IMR-90 (cell line): ENCODE results near the gene ELOVL5. TPM values are rescaled to one million over a fixed set of nuclear protein-coding genes. Genes with fewer than 3 reads are reported as not detected.

Experiments
- ATAC-seq: fragments of 200-7000 bp; cut with Tn5 transposase; 2 replicates; pipeline ENCODE4 v1.9.1; 2020; ENCODE audit warnings: low read depth, mild to moderate bottlenecking, moderate library complexity
- BruUV-seq: library from RNA; stranded (reverse); fragments of 400-500 nt; replicated peaks from 2 replicates; lab custom pipeline; 2021; lab: Mats Ljungman, UMichigan
- CTCF ChIA-PET: fragments of 300-600 bp; formaldehyde crosslinking; extraction: SDS; loops from one replicate; lab custom pipeline; 2021; ENCODE audit warnings: antibody characterized with exemption; lab: Yijun Ruan, JAX
- POLR2A ChIA-PET: fragments of 300-600 bp; sonication (Branson Sonifier 250); formaldehyde crosslinking; loops from one replicate; lab custom pipeline; 2022; ENCODE audit warnings: antibody characterized with exemption; ENCODE audit not compliant: unreplicated experiment; lab: Charles Lee
- DNase-seq: peaks from one replicate; pipeline ENCODE4 v3.0.0; 2013
- H2AFZ ChIP-seq: replicated peaks from 2 replicates; pipeline ENCODE3; 2013; ENCODE audit warnings: low read length, mild to moderate bottlenecking; ENCODE audit not compliant: poor library complexity
- H2AK5ac ChIP-seq: 2 replicates; pipeline ENCODE4 v1.6.1; 2013; ENCODE audit warnings: low read depth, low read length, inconsistent platforms
- H2AK9ac ChIP-seq: replicated peaks from 2 replicates; pipeline ENCODE3; 2013; ENCODE audit warnings: mild to moderate bottlenecking, low read depth, low read length, moderate library complexity; ENCODE audit not compliant: poor library complexity
- H2BK120ac ChIP-seq: 2 replicates; pipeline ENCODE4 v1.6.1; 2013; ENCODE audit warnings: low read depth, low read length, inconsistent platforms
- H2BK15ac ChIP-seq: 3 replicates; pipeline ENCODE4 v1.6.1; 2013; ENCODE audit warnings: low read depth, low read length, inconsistent platforms
- H2BK20ac ChIP-seq: 2 replicates; pipeline ENCODE4 v1.6.1; 2013; ENCODE audit warnings: low read depth, mild to moderate bottlenecking, inconsistent platforms, low read length, moderate library complexity
- H2BK5ac ChIP-seq: 2 replicates; pipeline ENCODE4 v1.6.1; 2013; ENCODE audit warnings: mild to moderate bottlenecking, low read depth, low read length, inconsistent platforms; ENCODE audit not compliant: poor library complexity, severe bottlenecking
- H3K14ac ChIP-seq: replicated peaks from 2 replicates; pipeline ENCODE4 v1.6.1; 2013; ENCODE audit warnings: low read depth, low read length, inconsistent platforms
- H3K18ac ChIP-seq: 2 replicates; pipeline ENCODE4 v1.6.1; 2013; ENCODE audit warnings: low read depth, low read length, control low read depth
- H3K23ac ChIP-seq: 2 replicates; pipeline ENCODE4 v1.6.1; 2013; ENCODE audit warnings: low read depth, low read length, inconsistent platforms
- H3K27ac ChIP-seq: 2 replicates; pipeline ENCODE4 v1.5.1; 2013; ENCODE audit warnings: mild to moderate bottlenecking, control low read depth, low read length; ENCODE audit not compliant: insufficient read depth
- H3K27me3 ChIP-seq: 2 replicates; pipeline ENCODE4 v1.6.1; 2013; ENCODE audit warnings: low read length; ENCODE audit not compliant: control insufficient read depth, insufficient read depth
- H3K36me3 ChIP-seq: 2 replicates; pipeline ENCODE4 v1.6.1; 2013; ENCODE audit warnings: low read length, mixed read lengths; ENCODE audit not compliant: control insufficient read depth, insufficient read depth
- H3K4ac ChIP-seq: 2 replicates; pipeline ENCODE4 v1.6.1; 2013; ENCODE audit warnings: low read depth, low read length, inconsistent platforms
- H3K4me1 ChIP-seq: 2 replicates; pipeline ENCODE4 v1.6.1; 2013; ENCODE audit warnings: low read length, mixed read lengths; ENCODE audit not compliant: control insufficient read depth, insufficient read depth
- H3K4me2 ChIP-seq: 2 replicates; pipeline ENCODE4 v1.6.1; 2013; ENCODE audit warnings: low read depth, mild to moderate bottlenecking, control low read depth, low read length, moderate library complexity
- H3K4me3 ChIP-seq: 2 replicates; pipeline ENCODE4 v1.5.1; 2013; ENCODE audit warnings: low read depth, mild to moderate bottlenecking, control low read depth, low read length, moderate library complexity; ENCODE audit not compliant: insufficient read depth
- H3K56ac ChIP-seq: 2 replicates; pipeline ENCODE4 v1.6.1; 2013; ENCODE audit warnings: low read length, inconsistent platforms; ENCODE audit not compliant: insufficient read depth; ENCODE audit errors: extremely low read depth
- H3K79me1 ChIP-seq, 2 experiments: 2 replicates each; pipeline ENCODE4 v1.6.1; 2013; ENCODE audit warnings: low read length in 2 of 2, inconsistent platforms in 1 of 2, low read depth in 1 of 2
- H3K9ac ChIP-seq: 2 replicates; pipeline ENCODE4 v1.6.1; 2013; ENCODE audit warnings: low read depth, low read length, control low read depth
- H3K9me1 ChIP-seq: 2 replicates; pipeline ENCODE4 v1.6.1; 2013; ENCODE audit warnings: low read length, inconsistent platforms; ENCODE audit not compliant: insufficient read depth
- H3K9me3 ChIP-seq: 2 replicates; pipeline ENCODE4 v1.6.1; 2013; ENCODE audit warnings: low read length; ENCODE audit not compliant: control insufficient read depth, insufficient read depth
- H4K20me1 ChIP-seq: 2 replicates; pipeline ENCODE4 v1.6.1; 2013; ENCODE audit warnings: low read length, inconsistent platforms; ENCODE audit not compliant: insufficient read depth
- H4K5ac ChIP-seq: 2 replicates; pipeline ENCODE4 v1.6.1; 2013; ENCODE audit warnings: mild to moderate bottlenecking, low read depth, low read length, control low read depth
- H4K8ac ChIP-seq, 2 experiments: 2 replicates each; pipeline ENCODE4 v1.6.1; 2013; ENCODE audit warnings: low read depth in 2 of 2, low read length in 2 of 2, control low read depth in 1 of 2, inconsistent platforms in 1 of 2
- H4K91ac ChIP-seq: 2 replicates; pipeline ENCODE4 v1.6.1; 2013; ENCODE audit warnings: low read depth, low read length, inconsistent platforms; ENCODE audit not compliant: insufficient read depth
- BHLHE40 ChIP-seq: fragments of 150-350 bp; IDR thresholded peaks from 2 replicates; pipeline ENCODE4 v1.6.1; 2016; ENCODE audit warnings: mild to moderate bottlenecking, low read depth, low read length
- CEBPB ChIP-seq: IDR thresholded peaks from 2 replicates; pipeline ENCODE4 v1.6.1; 2012; ENCODE audit warnings: low read depth, low read length, improper control_type of control experiment
- ELK1 ChIP-seq: fragments of 150-350 bp; IDR thresholded peaks from 2 replicates; pipeline ENCODE4 v1.6.1; 2016; ENCODE audit warnings: low read depth, mild to moderate bottlenecking, low read length, moderate library complexity, borderline replicate concordance
- FOS ChIP-seq: fragments of 150-350 bp; IDR thresholded peaks from 2 replicates; pipeline ENCODE4 v1.6.1; 2016; ENCODE audit warnings: low read depth, low read length
- MAFK ChIP-seq: IDR thresholded peaks from 2 replicates; pipeline ENCODE4 v1.6.1; 2012; ENCODE audit warnings: low read depth, low read length, improper control_type of control experiment
- MAZ ChIP-seq: IDR thresholded peaks from 2 replicates; pipeline ENCODE4 v1.6.1; 2012; ENCODE audit warnings: low read depth, mild to moderate bottlenecking, low read length, improper control_type of control experiment, moderate library complexity, borderline replicate concordance
- MXI1 ChIP-seq: IDR thresholded peaks from 2 replicates; pipeline ENCODE4 v1.6.1; 2012; ENCODE audit warnings: low read depth, mild to moderate bottlenecking, low read length, moderate library complexity, borderline replicate concordance
- NFE2L2 ChIP-seq: fragments of 150-350 bp; IDR thresholded peaks from 2 replicates; pipeline ENCODE4 v1.6.1; 2016; ENCODE audit warnings: low read depth, mild to moderate bottlenecking, low read length
- POLR2A ChIP-seq: IDR thresholded peaks from 2 replicates; pipeline ENCODE4 v1.6.1; 2012; ENCODE audit warnings: mild to moderate bottlenecking, low read depth, low read length
- RAD21 ChIP-seq: IDR thresholded peaks from 2 replicates; pipeline ENCODE4 v1.6.1; 2012; ENCODE audit warnings: low read length, improper control_type of control experiment
- RFX5 ChIP-seq: IDR thresholded peaks from 2 replicates; pipeline ENCODE4 v1.8.0; 2012; ENCODE audit warnings: low read depth, mild to moderate bottlenecking, low read length, moderate library complexity
- SMC3 ChIP-seq: fragments of 150-350 bp; IDR thresholded peaks from 2 replicates; pipeline ENCODE4 v1.6.1; 2016; ENCODE audit warnings: low read depth, mild to moderate bottlenecking, antibody characterized with exemption, low read length, moderate library complexity
- USF2 ChIP-seq: fragments of 150-350 bp; IDR thresholded peaks from 2 replicates; pipeline ENCODE4 v1.6.1; 2017; ENCODE audit warnings: mild to moderate bottlenecking, antibody characterized with exemption, low read length, low read depth
- WGBS, 2 experiments: methylation state at CpG; one replicate each; pipeline versions ENCODE4 v1.1.5 to v1.1.7; 2013; ENCODE audit warnings: missing lambda C conversion rate in 2 of 2; ENCODE audit not compliant: insufficient read length in 1 of 2; ENCODE audit errors: extremely low coverage in 2 of 2; 5-methylcytosine and 5-hydroxymethylcytosine counted together
- dilution Hi-C: fragments of 300-500 bp; cut with HindIII; formaldehyde crosslinking; loops from one replicate; pipeline ENCODE4 v1.14.3; 2018; ENCODE audit warnings: low sequenced_read_pairs; ENCODE audit not compliant: unreplicated experiment
- in situ Hi-C: fragments of 300-500 bp; cut with MboI; formaldehyde crosslinking; loops from 3 replicates; pipeline ENCODE4 v1.14.3; 2019; ENCODE audit warnings: low sequenced_read_pairs, inconsistent platforms, mixed read lengths
- intact Hi-C: fragments of 100-400 bp; cut with micrococcal nuclease; formaldehyde crosslinking; loops from 2 replicates; pipeline ENCODE4 v1.10.0; 2022
- polyA plus RNA-seq, 3 experiments: library from polyadenylated mRNA; depleted of rRNA; stranded (reverse); fragments of >200 nt; gene quantifications; 2 replicates each; pipeline ENCODE4 v1.2.3, GENCODE V29; 2012; ENCODE audit warnings: low replicate concordance in 1 of 3
- total RNA-seq: library from RNA; depleted of rRNA; stranded (reverse); fragments of >200 nt; gene quantifications from 2 replicates; pipeline ENCODE4 v1.2.3, GENCODE V29; 2012
- TF ChIP-seq, protein P1 (sequence below): conservative IDR thresholded peaks from 2 replicates; pipeline ENCODE4 v1.5.1; 2012; ENCODE audit warnings: mild to moderate bottlenecking, low read depth, low read length, improper control_type of control experiment

ELOVL5 gene
- total and polyA plus RNA-seq, 2 of the 4 experiments (the other 2 are of a cell fraction), result 32.1 to 42.3 TPM

DNA sequence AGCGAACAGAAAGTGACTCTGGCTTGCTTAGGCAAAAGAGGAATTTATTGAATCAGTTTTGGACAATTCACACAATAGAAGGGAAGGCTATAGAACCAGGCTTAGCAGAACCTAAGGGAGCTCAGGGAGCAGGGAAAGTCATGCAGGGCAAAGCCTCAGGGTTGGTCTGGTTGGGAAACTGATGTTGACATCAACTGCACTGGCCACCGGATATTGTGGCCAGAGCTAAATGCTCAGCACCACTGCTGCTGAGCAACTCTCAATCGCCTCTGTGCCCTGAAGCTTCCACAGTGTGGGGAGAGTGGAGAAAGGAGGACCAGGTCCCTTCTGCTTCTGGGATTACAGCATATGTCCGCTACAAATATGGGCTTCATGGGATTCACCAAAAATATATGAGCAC lies 106.8 kb downstream of the ELOVL5 start:
- Histone ChIP-seq H3K14ac (no peak overlapping the region), H3K18ac (no peak overlapping the region), H4K20me1 (no peaks in the 10 kb centered on the region), H2BK120ac (no peak overlapping the region), H2BK20ac (no peak overlapping the region), H4K5ac (no peak overlapping the region), H3K27ac (no peak overlapping the region), H2AK9ac (no peak overlapping the region), H4K91ac (no peak overlapping the region), H3K4me3 (no peak overlapping the region), H3K4me2 (no peak overlapping the region), H3K36me3 (no peaks in the 10 kb centered on the region), H3K9me3 (no peaks in the 10 kb centered on the region), H3K56ac (no peak overlapping the region), H2AK5ac (no peak overlapping the region), H3K23ac (no peak overlapping the region), H3K79me1 (no peaks in the 10 kb centered on the region), H4K8ac (no peak overlapping the region), H2BK15ac (no peak overlapping the region), H3K4me1 (no peaks in the 10 kb centered on the region), H3K4ac (no peak overlapping the region), H3K9ac (no peak overlapping the region), H2AFZ (no peak overlapping the region), H3K9me1 (no peaks in the 10 kb centered on the region), H2BK5ac (no peak overlapping the region), H3K27me3 (peaks cover 10% of the 10 kb centered on the region)
- ChIA-PET CTCF (no interaction called here), POLR2A (no interaction called here)
- DNase-seq (no peak), ATAC-seq (no peak)
- in situ Hi-C loops (no loop called here), intact Hi-C loops (loop anchor here (10.0 kb wide), 1 partner anchor 233 kb away; no protein-coding TSS in a partner anchor), dilution Hi-C loops (no loop called here)
- WGBS, 2 experiments, result 100% methylated on average over 1 of the region's 4 CpGs; no CpG with 5 or more reads in 1 of the 2 experiments
- TF ChIP-seq MAFK (no peak), SMC3 (no peak), MXI1 (no peak), RFX5 (no peak), FOS (no peak), CEBPB (no peak), POLR2A (no peak), ELK1 (no peak), RAD21 (no peak), USF2 (no peak), BHLHE40 (no peak), NFE2L2 (no peak), MAZ (no peak)
- TF ChIP-seq, protein P1, sequence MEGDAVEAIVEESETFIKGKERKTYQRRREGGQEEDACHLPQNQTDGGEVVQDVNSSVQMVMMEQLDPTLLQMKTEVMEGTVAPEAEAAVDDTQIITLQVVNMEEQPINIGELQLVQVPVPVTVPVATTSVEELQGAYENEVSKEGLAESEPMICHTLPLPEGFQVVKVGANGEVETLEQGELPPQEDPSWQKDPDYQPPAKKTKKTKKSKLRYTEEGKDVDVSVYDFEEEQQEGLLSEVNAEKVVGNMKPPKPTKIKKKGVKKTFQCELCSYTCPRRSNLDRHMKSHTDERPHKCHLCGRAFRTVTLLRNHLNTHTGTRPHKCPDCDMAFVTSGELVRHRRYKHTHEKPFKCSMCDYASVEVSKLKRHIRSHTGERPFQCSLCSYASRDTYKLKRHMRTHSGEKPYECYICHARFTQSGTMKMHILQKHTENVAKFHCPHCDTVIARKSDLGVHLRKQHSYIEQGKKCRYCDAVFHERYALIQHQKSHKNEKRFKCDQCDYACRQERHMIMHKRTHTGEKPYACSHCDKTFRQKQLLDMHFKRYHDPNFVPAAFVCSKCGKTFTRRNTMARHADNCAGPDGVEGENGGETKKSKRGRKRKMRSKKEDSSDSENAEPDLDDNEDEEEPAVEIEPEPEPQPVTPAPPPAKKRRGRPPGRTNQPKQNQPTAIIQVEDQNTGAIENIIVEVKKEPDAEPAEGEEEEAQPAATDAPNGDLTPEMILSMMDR, result no peak
- BruUV-seq, result no TSS peak
